ENCODE data around the gene LBP.

- TF ChIP-seq POLR2A (IDR thresholded peaks at IDR 0.05; ENCODE audit: low read length) (no peak), GATA1 (IDR thresholded peaks at IDR 0.05; ENCODE audit: low read depth, low read length) (no peak)
Measured at GRCh38 chr20:38326309-38326708, 20.0 kb upstream of the LBP start.
